ENCODE measurements around the gene TLL1.

The TLL1 gene

GRCh38 chr4:165971933-165972332, 98.9 kb downstream of the TLL1 start:
- DNase-seq (ENCODE audit: low spot score) = no peak

GRCh38 chr4:165972747-165973146, 99.7 kb downstream of the TLL1 start:
- no peak for DNase-seq (ENCODE audit: low spot score)

- DNase-seq (ENCODE audit: low spot score) = no peak
Measured at GRCh38 chr4:165982934-165983333, 109.9 kb downstream of the TLL1 start.

GRCh38 chr4:165986956-165987698, 114.1 kb downstream of the TLL1 start:
- DNase-seq (ENCODE audit: low spot score) = no peak

GRCh38 chr4:165991325-165992180, 118.5 kb downstream of the TLL1 start:
- DNase-seq (ENCODE audit: low spot score) = no peak

GRCh38 chr4:165992283-165992682, 119.2 kb downstream of the TLL1 start:
- DNase-seq (ENCODE audit: low spot score) = no peak

GRCh38 chr4:165994701-165995100, 121.7 kb downstream of the TLL1 start:
- DNase-seq (ENCODE audit: low spot score) = no peak

GRCh38 chr4:166003811-166004210, 130.8 kb downstream of the TLL1 start:
- DNase-seq (ENCODE audit: low spot score) = no peak

- DNase-seq (ENCODE audit: low spot score) = no peak
Measured at GRCh38 chr4:166006217-166006616, 133.2 kb downstream of the TLL1 start.

GRCh38 chr4:166008510-166008909, 135.5 kb downstream of the TLL1 start:
- no peak for DNase-seq (ENCODE audit: low spot score)

- DNase-seq (ENCODE audit: low spot score) = no peak
Measured at GRCh38 chr4:166012129-166013030, 139.3 kb downstream of the TLL1 start.

GRCh38 chr4:166014411-166014810, 141.4 kb downstream of the TLL1 start:
- no peak for DNase-seq (ENCODE audit: low spot score)

GRCh38 chr4:166017804-166018203, 144.8 kb downstream of the TLL1 start:
- DNase-seq (ENCODE audit: low spot score) = no peak

- DNase-seq (ENCODE audit: low spot score) = no peak
Measured at GRCh38 chr4:166019441-166020220, 146.6 kb downstream of the TLL1 start.

GRCh38 chr4:166021617-166022016, 148.6 kb downstream of the TLL1 start:
- DNase-seq (ENCODE audit: low spot score) = no peak

- no peak for DNase-seq (ENCODE audit: low spot score)
Measured at GRCh38 chr4:166034965-166035364, 161.9 kb downstream of the TLL1 start.

- DNase-seq (ENCODE audit: low spot score) = no peak
Measured at GRCh38 chr4:166039822-166040221, 166.8 kb downstream of the TLL1 start.

- DNase-seq (ENCODE audit: low spot score) = no peak
Measured at GRCh38 chr4:166042510-166043055, 169.5 kb downstream of the TLL1 start.

- no peak for DNase-seq (ENCODE audit: low spot score)
Measured at GRCh38 chr4:166043801-166044200, 170.8 kb downstream of the TLL1 start.

GRCh38 chr4:166044871-166045270, 171.8 kb downstream of the TLL1 start:
- no peak for DNase-seq (ENCODE audit: low spot score)

- DNase-seq (ENCODE audit: low spot score) = peak; percentile 33
Measured at GRCh38 chr4:166045457-166045856, 172.4 kb downstream of the TLL1 start.
